Spleen (tissue), 7 donors: Measurements from ENCODE around the gene CDH3.

Source experiments
- CTCF ChIP-seq, 11 experiments: fragments of 200-600 bp in 7 of 11; fragments of 450-650 bp in 4 of 11; sonication (generic) in 4 of 11; IDR thresholded peaks in 8 of 11; conservative IDR thresholded peaks in 3 of 11; 1 replicate in 7 of 11; 2 replicates in 4 of 11; pipeline versions ENCODE4 v1.4.0 to v1.8.0; 2016 to 2021; ENCODE audit warnings: antibody characterized with exemption in 11 of 11, inconsistent platforms in 4 of 11, mild to moderate bottlenecking in 1 of 11
- POLR2A ChIP-seq, 3 donors: fragments of 450-650 bp; IDR thresholded peaks; one replicate each; pipeline ENCODE4 v1.5.1; 2017; ENCODE audit warnings: antibody characterized with exemption in 3 of 3, mild to moderate bottlenecking in 1 of 3
- donor health status: DM: no; HTN: no; CAD: no; lungs with moderate emphysema.
- donor health status: DM: no; HTN: no; CAD: no.
- donor health status: DM: no; HTN: no; CAD: no.

GRCh38 chr16:68736561-68736960, 91.5 kb downstream of the CDH3 start:
- TF ChIP-seq POLR2A (IDR thresholded peaks at IDR 0.05) (no peak), CTCF (IDR thresholded peaks at IDR 0.05 in 8 of 11, conservative IDR thresholded peaks at IDR 0.05 in 3 of 11) (no peak)
